ENCODE measurements around the gene HOMER3.
"Not testable (repeated sequence)": the region's sequence is repeated elsewhere in the genome, so short reads cannot be mapped to it uniquely, and the experiment has no call there.

DNA sequence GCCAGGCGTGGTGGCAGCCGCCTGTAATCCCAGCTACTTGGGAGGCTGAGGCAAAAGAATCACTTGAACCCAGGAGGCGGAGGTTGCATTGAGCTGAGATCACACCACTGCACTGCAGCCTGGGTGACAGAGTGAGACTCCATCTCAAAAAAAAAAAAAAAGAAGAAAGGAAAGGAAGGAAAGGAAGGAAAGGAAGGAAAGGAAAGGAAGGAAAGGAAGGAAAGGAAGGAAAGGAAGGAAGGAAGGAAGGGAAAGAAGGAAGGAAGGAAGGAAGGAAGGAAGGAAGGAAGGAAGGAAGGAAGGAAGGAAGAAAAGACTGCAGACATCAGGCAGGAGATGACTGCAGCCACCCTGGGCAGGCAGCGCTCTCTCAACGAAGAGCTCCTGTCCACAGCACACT, 38.5 kb downstream of the HOMER3 start:
- TF ChIP-seq EP300, POLR2A, POLR2AphosphoS5 (IDR thresholded peaks at IDR 0.05): not testable (repeated sequence)
- TF ChIP-seq, protein P1, sequence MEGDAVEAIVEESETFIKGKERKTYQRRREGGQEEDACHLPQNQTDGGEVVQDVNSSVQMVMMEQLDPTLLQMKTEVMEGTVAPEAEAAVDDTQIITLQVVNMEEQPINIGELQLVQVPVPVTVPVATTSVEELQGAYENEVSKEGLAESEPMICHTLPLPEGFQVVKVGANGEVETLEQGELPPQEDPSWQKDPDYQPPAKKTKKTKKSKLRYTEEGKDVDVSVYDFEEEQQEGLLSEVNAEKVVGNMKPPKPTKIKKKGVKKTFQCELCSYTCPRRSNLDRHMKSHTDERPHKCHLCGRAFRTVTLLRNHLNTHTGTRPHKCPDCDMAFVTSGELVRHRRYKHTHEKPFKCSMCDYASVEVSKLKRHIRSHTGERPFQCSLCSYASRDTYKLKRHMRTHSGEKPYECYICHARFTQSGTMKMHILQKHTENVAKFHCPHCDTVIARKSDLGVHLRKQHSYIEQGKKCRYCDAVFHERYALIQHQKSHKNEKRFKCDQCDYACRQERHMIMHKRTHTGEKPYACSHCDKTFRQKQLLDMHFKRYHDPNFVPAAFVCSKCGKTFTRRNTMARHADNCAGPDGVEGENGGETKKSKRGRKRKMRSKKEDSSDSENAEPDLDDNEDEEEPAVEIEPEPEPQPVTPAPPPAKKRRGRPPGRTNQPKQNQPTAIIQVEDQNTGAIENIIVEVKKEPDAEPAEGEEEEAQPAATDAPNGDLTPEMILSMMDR (IDR thresholded peaks at IDR 0.05), result not testable (repeated sequence)
